GM21786 (cell line): ENCODE data around the gene STYXL1.

ENCODE experiments used
- ATAC-seq: cut with Tn5 transposase; IDR thresholded peaks from one replicate; pipeline ENCODE4 v1.9.1; 2021; ENCODE audit not compliant: unreplicated experiment

The STYXL1 gene

DNA sequence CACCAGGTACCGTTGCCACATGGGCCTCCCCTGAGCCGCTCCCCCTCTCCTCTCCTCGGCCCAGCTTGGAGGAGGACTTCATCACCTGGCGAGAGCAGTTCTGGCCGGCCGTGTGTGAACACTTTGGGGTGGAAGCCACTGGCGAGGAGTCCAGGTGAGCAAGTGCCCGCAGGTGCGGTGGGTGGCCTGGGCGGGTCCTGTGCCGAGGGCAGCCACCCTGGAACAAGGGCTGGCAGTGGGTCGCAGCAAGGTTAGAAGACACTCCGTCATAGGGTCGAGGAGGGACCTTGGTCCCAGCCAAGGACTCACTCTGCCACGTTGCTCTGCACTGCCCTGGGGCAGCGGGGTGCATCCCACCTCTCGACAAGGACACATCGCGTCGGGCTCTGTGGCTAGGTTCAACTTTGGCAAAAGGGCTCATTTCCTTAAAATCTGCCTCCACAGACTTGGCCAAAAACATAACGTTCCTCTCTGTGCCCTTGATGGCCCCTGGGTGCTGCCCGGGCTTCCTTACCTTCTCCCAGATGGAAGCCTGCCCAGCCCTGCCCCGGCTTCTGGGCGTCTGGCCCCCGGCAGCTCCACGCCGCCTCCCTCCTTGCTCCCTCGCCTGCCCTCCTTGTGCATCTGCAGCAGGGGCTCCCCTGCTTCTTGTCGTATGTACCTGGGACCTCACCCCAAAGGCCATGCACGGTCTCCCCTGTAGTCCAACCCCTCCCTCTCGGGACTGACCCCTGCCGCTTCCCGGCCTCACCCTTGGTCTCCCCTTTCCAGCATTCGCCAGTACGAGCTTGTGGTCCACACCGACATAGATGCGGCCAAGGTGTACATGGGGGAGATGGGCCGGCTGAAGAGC is 66.1 kb downstream of the STYXL1 start:
- ATAC-seq = no peak

DNA sequence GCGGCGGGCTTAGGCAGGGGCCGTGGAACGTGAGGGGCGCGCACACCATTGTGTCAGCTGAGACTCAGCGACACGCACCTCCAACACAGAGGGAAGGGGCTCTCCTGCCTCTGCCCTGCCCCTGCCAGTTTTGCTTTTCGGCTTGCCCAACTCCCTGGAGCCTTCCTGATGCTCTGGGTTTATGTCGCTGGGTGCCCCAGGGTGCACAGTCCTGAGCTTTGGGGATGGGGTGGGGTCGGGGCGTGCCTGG is 66.7 kb downstream of the STYXL1 start:
- no peak for ATAC-seq

DNA sequence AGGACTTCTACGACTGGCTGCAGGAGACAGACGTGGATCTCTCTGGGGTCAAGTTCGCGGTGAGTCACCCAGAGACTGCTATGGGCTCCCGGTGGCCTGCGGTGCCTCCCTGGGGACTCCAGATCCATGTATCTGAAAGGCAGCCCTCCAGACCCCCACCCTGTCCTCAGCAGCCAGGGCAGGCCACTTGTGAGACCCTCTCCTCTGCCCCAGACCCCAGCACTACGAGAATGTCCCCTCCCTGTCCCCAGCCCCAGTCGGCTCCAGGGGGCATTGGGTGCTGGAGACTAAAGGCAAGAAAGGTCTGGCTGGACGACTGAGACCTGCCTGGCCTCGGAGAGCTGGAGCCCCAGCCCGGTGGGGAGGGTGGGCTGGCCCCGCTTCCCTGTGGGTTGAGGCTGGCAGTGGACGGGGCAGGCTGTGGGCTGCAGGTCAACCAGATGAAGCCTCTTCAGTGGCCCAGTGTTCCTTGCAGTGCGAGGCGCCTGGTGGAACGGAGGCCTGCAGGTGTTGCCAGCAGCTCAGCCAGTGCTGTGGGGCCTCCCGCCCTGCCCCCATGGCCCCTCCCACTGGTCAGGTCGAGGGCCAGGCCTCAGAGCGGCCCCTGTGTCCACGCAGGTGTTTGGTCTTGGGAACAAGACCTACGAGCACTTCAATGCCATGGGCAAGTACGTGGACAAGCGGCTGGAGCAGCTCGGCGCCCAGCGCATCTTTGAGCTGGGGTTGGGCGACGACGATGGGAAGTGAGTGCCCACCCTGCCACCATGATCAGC is 67.2 kb downstream of the STYXL1 start:
- no peak for ATAC-seq

DNA sequence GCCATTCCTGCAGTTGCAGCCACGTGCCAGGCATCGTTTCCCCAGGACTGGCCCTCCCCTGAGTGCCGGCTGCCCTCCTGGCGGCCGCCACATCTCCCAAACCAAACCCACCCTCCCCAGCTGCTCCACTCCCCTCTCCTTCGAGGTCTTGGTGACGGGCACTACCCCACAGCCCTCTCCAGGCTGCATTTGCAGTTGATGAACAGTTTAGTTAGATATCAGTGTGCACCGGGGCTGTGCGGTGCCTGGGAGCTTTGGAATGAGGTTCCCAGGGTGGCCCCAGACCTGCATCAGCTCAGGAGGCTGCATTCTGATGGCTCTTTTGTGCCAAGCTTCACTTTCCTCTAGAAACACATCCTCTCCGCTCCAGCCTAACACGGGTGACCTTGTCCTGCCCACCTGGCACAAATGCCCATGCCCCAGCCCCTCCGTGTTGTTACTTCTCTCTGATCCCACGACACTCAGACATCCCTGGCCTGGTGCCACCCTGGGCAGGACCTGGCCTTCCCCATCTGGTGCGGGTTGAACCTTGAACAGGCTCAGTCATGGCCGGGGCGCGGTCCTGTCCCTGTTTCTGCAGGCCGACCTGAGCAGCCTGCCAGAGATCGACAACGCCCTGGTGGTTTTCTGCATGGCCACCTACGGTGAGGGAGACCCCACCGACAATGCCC is 67.9 kb downstream of the STYXL1 start:
- ATAC-seq = no peak

DNA sequence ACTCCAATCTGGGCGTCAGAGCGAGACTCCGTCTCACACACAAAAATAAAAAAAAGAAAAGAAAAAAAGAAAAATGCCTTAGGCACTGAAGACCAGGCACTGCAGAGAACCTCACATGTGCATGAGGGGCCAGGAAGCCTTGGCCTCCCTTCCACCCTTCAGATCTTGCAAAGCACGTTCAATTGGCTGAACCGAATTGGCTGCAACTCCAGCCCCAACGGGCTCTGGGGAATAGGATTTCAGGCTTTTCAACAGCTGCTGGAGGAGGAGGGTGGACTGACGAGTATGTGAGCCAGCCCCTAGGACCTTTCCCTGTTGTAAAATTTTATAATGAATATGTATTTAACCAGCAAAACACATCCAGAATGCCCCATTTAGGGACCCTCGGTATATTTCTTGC is 70.1 kb downstream of the STYXL1 start:
- ATAC-seq = no peak

DNA sequence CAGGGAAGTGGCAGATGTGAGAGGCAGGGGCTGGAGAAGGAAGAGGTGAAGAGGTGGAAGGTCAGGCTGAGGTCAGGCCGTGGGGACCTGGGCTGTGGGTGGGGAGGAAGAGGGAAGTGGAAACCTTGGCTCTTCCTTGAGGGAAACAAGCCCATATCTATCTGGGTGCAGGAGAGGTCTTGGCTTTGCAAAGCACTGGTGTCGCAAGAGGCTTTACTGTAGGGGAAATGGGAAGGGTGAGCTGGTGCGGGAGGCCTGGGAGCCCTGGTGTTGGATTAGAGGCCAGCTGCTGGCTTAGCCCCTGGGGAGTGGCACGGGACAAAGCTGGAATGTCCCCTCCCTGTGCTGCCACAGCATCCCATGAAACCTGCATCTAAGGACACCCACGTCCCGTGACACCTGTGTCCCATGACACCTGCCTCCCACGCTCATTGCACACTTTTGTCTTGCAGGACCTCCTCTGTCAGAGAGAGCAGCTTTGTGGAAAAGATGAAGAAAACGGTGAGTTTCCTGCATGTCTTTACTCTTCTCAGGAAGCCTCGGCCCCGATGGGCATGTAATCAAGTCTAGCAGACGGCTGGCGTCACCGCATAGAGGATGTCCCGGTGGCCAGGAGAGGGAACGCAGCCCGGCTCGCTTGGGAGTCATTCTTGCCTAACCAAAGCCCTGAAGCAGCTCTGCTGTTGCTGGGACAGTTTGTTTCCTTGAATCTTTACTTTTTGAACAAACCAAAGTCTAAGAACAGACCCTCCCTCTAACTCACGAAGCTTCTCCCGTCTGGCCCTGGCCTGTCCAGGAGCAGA is 75.6 kb downstream of the STYXL1 start:
- ATAC-seq = no peak

DNA sequence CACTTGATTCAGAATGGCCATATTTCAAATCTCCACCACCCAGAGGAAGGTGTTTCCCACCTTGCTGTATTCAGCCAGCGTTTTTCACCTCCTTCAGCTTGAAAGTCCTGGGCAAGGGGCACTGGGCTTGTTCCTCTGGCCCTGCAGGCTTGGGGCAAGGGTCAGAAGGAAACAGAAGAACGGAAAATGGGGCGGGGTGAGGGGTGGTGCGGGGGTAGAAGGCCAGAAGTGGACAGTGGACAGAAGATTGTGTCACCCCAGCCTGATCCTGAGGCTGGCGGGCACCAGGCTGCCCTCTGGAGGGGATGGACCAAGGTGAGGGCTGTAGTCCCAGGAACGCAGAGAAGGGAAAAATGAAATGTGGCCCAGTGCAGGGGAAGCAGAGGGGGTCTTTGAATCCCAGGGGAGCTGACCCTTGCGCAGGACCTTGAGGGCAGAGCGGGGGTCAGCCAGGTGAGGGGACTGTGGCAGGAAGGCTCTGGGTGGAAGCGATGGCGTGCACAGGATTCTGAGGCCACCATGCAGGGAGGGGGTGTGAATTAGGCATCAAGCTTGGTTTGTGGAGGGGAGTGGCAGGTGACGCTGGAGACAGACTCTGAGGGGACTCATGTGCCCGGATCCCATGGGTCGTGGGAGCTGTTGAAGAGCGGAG is 76.4 kb downstream of the STYXL1 start:
- no peak for ATAC-seq

DNA sequence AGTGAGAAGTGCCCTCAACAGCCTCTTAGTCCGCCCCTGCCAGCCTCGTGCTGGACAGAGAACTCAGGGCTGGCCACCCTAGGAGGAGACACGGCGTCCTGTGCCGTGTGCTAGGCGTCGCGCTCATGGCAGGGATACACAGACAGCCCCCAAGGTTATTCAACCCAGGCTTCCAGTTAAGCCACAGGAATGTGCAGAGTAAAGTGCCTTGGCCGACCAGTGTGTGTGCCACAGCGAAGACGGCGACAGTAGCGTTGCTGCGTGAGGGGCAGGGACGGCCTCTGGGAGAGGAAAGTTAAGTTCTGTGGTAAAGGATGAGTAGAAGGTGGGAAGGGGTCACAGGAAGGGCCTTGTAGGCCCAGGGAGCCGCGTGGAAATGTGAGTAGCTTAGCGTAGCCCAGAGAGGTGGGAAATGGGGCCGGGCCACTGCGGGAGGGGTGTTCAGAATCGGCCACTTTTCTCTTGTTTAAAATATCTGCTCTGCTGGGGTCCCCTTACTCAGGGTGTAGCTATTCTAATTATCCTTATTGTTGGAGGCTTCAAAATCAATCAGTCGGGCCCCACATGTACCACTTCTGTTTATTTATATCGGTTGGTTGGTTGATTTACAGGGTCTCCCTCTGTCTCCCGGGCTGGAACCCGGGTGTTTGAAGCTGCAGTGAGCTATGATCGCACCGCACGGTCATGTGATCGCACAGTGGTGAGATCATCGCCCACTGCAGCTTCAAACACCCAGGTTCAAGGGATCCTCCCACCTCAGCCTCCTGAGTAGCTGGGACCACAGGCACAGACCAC is 77.9 kb downstream of the STYXL1 start:
- ATAC-seq = no peak

DNA sequence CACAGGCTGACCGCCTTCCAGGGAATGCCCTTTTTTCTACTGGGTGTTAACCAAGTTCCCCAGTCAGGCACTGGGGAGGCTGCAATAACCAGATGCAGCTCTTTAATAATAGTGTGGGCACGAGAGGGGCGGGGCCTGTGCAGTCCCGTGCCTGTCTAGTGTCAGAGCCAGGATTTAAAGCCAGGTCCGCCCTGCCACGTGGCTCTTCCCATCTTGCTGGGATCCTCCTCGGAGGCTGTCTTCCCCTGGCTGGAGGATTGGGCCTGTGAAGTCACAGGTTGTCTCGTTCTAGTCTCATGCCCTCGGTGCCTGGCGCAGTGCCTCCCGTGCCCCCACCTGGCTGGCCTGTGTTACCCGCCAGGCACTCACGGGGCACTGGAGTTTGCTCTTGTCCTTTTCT is 78.6 kb downstream of the STYXL1 start:
- no peak for ATAC-seq

DNA sequence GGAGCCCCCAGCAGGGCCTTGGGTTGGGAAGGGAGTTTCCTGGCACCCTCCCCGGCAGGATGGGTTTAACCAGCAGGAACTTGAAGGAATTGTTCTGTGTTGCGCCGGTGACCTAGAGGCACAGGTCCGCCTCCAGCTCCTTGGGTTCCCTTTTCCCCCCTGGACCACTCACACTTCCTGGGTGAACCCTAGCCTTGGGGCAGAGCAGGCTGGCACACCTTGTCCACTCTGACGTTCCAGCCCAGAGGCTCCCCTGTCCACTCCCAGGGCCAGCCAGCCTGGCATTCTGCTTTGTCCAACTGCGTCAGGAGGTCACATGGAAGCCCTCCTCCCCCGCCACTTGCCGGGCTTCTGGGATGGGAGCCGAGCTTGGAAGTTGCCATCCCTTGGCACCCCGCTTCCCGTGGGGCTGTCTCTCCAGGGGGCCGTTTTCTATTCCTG is 79.2 kb downstream of the STYXL1 start:
- ATAC-seq = no peak

DNA sequence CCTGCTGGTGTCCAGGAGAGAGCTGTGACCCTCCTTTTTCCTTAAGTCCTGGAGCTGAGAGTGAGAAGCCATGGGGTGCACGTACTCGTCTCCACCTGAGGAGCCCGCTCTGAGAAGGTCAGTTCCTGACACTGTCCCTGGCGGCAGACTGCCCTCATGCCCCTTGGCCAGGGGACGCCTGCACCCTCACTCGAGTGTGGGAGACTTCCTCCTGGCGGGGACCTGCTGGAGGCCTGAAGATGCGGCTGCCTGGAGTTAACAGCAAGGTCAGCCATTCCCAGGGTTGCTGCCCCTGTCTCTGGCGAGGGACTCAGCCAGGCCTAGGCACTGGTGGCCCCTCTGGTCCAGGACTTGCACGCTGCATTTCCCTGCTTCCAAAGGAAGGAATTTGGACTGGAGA is 79.8 kb downstream of the STYXL1 start:
- no peak for ATAC-seq

DNA sequence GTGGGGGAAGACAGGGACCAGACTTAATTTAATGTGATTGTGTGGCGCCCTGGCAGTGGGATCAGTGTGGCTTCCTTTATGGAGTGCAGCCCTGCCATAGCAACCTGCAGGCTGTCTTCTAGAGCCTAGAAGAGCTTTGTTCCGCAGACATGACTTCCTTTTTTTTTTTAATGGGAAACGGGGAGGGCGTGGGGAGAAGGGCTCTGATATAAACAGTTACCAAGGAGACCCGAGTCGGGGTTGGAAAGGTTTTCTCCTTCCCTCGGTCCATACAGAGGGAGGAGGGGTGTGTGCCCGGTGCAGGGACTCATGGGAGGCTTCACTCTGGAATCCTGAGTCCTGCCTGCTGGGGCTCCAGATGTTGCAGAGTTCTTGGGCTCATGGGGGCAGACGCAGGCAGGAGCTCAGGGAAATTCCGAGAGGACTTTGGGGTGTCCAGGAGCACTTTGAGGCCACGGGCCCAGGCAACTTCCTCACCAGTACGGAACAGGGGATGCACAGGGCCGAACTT is 80.3 kb downstream of the STYXL1 start:
- ATAC-seq = no peak

DNA sequence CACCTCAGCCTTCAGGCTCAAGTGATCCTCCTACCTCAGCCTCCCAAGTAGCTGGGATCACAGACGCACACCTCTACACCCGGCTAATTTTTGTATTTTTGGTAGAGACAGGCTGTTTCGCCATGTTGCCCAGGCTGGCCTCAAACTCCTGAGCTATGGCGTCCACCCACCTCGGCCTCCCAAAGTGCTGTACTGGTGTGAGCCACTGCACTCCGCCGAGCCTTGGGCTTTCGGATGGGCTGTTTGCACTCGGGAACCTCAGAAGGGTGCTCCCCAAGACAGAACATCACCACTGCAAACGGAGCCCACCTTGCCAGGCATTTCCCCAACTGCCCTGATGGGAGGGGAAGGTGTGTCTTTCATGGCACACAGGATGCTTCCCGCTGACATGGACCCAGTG is 80.7 kb downstream of the STYXL1 start:
- no peak for ATAC-seq

DNA sequence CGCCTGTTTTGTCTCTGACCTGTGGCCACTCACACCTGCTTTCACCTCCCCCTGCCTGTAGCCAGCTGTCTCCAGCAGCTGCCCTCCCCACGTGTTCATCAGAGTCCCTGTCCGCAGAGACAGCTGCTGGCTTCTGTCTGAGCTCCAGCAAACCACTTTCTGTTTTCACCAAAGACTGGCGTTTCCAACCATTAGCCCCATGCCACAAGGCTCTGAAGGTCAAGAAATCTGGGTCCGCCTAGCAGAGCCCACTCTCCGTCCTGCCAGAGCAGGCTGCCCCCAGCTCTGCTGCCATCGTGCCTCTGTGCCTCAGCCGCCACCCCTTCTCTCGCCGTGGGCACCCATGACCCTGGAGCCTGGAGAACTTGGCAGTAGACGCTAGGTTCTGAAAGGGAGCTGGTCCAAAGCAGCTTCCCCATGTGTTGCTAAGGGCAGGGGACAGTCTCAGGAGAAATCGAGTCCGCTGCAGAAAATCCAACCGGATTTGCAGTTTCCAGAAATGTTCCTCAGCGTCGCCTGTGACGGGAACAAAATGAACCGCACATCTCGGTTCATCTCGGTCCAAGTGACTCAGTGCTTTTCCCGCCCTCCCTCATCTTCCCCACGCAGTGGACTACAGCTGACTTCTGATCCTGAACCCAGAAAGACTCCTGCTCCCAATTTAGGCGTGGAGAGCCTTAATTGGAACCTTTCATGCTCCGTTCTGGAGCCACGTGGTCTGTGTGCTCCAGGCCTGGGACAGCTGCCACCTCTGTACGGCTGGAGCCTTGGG is 81.4 kb downstream of the STYXL1 start:
- no peak for ATAC-seq

DNA sequence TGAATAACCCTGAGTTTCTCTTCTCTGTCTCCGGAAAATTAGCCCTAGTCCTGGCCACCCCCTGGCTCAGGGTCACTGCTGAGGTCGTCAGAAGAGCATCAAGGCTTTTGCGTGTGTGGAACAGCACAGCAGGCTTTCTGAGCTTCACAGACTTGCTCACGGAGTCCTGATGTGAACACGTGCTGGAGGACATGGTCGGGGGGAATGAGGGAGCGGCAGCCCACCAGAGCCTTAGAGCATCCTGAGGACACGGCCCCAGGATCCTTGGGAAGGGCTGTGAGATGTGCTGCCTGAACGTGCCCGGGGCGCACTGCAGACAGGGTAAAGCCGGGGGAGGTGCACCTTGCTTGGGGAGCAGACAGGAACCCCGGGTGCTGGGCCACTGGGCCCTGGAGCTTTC is 82.2 kb downstream of the STYXL1 start:
- no peak for ATAC-seq

DNA sequence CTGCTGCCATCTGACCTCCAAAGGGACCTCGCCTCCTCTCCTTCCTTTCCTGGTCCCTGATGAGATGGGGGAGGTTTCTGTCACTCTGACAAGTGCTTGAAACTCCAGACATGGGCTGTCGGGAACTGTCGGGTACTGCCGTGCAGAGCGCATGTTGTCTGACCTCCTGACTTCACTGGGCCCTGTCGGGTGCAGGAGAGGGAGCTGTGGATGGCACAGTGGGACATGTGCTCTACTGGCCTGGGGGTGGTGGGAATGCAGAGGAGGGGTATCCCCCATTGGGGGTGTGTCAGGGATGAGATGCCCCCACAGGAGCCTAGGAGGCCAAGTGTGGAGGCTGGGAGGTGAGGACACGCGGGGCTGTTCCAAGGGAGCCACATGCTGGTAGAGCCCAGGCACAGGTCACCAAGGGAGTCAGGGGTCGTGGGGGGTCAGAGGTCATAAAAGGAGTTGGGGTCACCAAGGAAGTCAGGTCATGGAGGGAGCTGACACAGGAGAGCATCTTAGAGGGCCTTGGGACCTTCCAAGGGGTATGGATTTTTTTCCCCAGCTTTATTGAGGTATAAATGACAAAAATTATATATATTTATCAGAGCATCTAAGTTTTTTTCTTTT is 84.3 kb downstream of the STYXL1 start:
- no peak for ATAC-seq

DNA sequence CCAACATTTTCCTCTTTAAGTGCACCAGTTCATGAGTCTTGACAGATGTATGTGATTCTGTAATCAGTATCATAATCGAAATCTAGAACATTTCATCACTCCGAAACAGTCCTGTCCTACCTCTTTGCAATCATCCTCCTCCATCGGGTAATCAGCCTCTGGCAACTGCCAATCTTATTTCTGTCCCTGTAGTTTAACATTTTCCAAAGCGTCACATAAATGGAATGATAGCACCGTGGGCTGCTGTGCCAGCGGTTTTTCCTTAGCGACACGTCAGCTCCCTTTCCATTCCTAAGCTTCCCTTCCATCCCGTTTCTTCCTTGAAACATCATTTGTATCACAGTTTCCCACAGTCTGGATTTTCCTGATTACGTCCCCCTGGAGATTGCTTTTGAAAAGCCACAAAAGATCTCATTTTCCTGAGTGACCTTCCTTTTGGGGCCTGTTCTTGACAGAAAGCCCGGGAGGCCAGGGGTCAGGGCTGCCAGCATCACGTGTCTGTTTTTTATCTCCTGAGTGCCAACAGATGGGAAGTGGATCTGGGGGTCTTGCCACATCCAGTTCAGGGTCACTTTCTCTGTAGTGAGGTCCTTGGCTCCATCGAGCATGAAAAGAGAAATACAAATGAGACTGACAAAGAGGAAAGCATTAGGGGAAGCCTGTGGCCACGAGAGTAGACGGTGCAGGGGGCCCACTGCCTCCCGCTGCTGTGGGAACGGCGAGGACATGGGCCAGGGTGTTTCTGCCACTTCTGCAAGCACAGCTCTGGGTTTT is 85.0 kb downstream of the STYXL1 start:
- ATAC-seq = no peak

DNA sequence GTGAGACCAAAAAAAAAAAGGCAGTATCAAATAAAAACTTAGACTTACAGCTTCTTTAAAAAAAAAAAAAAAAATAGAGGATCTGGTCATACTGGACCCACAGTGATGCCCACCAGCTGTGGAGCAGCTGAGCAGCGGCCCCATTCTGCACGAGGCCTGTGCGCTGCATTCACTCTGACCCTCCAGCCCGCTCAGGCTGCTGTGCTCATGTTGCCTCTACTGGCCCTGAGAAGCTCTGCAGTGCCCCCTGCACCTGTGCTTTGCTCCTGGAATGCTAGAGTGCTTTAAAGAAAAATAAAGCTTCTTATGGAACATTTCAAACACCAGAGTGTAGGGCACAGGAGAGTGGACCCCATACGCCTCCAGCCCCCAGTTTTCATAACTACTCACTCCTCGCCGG is 86.6 kb downstream of the STYXL1 start:
- ATAC-seq = no peak
